HG03095 (cell line): ENCODE results near the gene HHAT.

ENCODE experiments used
- ATAC-seq: cut with Tn5 transposase; IDR thresholded peaks from one replicate; pipeline ENCODE4 v1.9.1; 2021; ENCODE audit warnings: moderate library complexity; ENCODE audit not compliant: unreplicated experiment

Gene HHAT

DNA sequence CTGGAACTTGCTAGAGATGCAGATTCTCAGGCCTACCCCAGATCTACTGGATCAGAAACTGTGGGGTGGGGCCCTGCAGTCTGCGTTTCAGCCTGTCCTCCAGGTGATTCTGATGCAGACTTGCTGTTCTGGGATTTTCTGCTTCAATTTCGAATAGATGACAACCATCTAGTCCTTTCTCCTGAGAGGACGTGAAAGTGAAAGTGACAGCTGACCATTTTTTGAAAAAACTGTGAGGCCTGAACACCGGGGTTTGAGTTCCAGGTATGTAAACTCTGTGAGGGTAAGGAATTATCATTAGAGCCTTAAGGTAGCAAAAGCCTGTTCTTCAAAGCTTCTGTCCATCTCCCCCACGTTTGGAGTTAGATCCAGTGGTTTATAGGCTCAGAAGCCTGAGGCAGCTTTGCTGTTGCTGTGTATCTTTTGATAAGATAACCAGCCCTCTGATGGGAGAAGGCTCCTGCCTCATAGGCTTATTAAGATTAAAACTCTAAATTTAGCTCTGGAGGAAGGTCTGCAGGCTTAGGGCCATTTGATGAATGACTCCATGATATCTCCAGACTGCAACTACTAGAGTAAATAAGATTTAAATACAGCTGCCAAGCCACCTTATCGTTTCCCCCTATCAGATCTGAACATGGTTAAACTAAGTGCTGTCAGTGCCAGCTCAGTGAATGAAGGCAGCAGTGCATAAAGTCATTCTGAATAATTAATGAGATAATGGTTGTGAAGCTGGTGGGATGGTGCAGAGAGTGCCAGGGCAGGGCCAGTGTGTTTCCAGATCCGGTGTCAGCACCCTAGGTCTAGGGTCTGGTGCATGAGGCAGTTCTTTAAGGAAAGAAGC lies 335.2 kb downstream of the HHAT start:
- no peak for ATAC-seq

GRCh38 chr1:210669951-210670350 lies 341.2 kb downstream of the HHAT start:
- no peak for ATAC-seq

- no peak for ATAC-seq
Measured at GRCh38 chr1:210674151-210674550, 345.4 kb downstream of the HHAT start.

- no peak for ATAC-seq
Measured at GRCh38 chr1:210676539-210676938, 347.8 kb downstream of the HHAT start.

DNA sequence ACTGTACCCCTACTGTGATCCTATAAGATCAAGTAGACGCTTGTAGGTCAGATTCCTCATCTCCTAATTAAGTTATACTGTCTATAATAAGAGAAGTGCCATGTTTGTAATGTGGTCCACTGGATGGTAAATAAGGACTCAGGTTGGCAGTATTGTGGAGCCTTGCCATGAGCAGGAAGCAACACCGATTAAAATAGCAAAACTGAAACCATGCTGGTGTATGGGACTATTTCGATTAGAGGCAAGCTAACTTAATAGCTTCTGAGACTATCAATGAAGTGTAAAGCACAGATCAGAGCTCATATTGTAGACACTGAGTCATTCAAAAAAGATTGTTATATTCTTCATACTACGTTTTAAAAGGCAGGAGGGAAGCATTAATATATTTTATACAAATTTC lies 348.8 kb downstream of the HHAT start:
- ATAC-seq, result no peak

GRCh38 chr1:210678306-210678705 lies 349.6 kb downstream of the HHAT start:
- no peak for ATAC-seq

GRCh38 chr1:210681158-210681557 lies 352.5 kb downstream of the HHAT start:
- no peak for ATAC-seq

GRCh38 chr1:210683403-210684047 lies 354.8 kb downstream of the HHAT start:
- ATAC-seq, result no peak

GRCh38 chr1:210684466-210685294 lies 356.0 kb downstream of the HHAT start:
- ATAC-seq, result peak; percentile 95

- no peak for ATAC-seq
Measured at GRCh38 chr1:210685295-210685650, 356.6 kb downstream of the HHAT start.

- ATAC-seq, result no peak
Measured at GRCh38 chr1:210686841-210687240, 358.1 kb downstream of the HHAT start.

- no peak for ATAC-seq
Measured at GRCh38 chr1:210687582-210688279, 359.0 kb downstream of the HHAT start.

DNA sequence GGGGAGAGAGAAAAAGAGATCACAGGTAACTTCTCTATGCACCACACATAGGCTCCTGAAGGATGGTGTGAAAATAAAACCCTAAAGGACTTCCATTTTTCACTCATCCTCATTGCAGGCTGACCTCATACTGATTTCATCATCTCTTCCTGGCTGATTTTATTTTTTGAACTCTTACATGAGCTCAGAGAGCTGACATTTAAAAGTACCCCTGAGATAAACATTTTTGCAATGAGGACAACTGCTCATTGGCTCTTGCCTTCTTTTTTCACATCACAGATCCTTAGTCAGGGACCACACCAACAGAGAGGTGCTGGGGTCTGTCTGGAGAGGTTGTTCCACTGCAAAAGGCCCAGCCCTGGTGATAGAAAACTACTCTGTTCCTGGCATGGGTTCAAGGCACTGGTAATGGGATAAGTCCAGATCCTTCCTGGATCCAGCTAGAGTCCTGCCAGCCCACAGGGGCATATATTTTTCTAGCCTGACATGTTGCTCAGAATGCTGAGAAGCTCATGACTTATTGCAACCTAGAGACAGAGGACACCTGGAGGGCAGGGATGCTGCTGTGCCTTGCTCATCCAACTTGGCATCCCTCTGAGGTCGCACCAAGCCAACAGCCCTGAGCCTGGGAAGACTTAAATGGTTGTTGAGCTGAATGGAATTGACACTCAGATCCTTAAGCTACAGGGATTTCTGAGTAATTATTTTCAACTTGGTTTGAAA lies 360.0 kb downstream of the HHAT start:
- no peak for ATAC-seq

DNA sequence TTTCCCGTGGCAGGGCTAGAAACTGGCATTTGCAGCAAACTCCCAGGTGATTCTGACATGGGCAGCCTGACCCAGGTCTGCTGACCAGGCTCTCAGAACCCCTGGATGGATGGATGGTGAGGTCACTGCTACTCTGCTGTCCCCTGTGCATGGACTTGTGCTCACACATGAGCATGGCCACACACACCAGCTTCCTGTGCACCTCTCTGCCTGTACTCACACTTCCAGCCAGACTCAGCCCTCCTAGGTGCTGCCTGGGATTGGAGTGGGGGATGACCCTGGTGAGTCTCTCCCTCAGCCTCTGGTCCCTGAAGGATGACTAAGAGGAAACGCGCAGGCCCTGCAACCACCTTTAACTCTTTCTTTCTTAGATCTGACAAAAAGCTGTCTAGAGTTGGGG lies 361.1 kb downstream of the HHAT start:
- no peak for ATAC-seq

- no peak for ATAC-seq
Measured at GRCh38 chr1:210690236-210690635, 361.5 kb downstream of the HHAT start.

- ATAC-seq, result no peak
Measured at GRCh38 chr1:210691039-210691610, 362.4 kb downstream of the HHAT start.

DNA sequence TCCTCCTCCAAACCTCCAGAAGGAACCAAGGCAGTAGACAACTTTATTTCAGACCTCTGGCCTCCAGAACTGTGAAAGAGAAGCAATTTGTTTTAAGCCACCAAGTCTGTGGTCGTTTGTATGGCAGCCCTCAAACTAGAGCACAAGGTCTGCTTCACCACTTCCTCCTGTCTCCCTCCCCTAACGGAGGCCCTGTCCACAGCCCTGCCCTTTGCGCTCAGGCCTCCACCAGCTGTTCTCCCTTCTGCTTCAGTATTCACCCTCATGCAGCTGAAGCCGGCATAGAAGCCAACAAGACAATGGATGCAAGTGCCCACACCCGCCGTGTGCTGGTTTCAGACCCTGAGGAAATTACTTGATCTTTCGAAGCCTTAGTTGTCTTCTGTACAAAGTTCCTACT lies 364.1 kb downstream of the HHAT start:
- ATAC-seq, result no peak

DNA sequence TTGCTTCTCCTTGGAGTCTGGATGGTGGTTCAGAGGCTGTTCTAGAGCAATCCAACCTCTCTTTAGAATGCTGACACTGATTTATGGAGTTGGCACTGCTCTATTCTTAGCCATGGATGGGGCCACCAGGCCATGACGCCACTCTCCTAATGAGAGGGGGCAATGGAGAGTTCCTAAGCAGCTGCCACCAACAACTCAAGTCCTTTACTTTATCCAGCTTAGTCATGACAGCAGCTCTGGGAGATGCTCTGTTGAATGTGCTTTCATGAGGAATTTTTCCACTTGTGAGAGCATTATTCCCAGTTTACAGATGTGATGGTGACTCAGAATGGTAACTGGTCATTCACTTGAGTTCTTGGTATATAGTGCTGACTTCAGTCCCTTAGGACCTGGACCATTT lies 366.3 kb downstream of the HHAT start:
- ATAC-seq, result no peak

GRCh38 chr1:210696709-210697108 lies 368.0 kb downstream of the HHAT start:
- peak; percentile 97 for ATAC-seq

DNA sequence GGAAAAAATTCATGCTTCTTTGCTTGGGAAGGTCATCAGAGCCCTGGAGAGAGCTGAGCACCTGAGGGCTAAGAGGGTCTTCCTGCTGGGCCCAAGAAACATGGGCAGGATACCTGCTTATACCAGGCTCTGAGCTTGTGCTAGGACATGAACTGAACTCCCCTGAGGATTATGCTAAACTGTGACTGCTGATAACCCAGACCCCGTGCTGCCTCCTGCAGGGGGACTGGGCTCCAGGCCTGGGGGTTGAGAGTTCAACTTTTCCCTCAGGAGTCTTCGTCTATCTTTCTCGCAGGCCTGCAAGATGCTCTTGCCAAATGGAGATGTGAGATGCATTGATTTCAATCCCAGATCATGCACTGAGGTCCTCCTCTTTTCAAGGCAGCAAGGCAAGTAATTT lies 368.5 kb downstream of the HHAT start:
- no peak for ATAC-seq
